ENCODE results near the gene GMEB2.

Gene GMEB2

DNA sequence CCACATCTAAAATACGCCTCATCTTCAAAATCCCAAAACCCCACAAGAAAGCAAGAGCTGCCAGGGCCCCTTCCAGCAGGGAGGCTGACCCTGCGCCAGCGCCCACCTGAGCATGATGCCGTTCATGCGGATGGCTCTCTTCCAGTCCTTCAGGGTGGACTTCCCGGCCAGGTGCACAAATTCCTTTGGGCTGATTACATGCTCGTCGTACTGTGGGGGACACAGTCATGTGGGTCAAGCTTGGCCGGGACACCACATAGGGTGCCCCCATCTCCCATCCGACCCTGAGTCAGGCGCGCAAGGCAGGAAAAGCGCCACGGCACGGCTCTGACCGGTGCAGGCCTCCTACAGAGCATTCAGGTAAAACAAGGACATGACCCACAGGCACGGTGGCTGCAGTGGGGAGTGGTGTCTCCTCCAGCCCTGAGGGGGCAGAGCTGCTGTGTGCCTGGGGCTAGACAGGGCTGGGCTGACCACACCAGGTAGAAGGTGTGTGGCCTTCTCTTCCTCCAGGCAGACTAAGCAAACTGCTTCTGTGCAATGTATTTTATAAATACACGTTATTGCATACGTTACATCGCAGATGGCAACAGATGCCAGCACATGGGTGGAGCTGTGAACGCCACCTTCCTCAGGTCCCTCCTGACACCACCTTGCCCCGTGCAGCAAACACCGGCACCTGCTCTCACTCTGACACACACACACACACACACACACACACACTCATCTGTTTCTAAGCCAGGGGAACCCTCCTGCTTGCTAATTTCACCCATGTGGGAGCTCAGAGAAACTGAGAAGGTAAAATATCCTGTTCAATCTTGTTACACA, 29.0 kb downstream of the GMEB2 start:
- Histone ChIP-seq H3K27me3 (ENCODE audit: control insufficient read depth in 1 of 2, insufficient read depth in 1 of 2, low read length in 2 of 2) (no peaks in the 10 kb centered on the region), H2BK120ac (ENCODE audit: low read depth, low read length) (no peak overlapping the region), H3K18ac (ENCODE audit: low read depth in 1 of 2, low read length in 2 of 2) (no peak overlapping the region), H3K9me3 (ENCODE audit: control insufficient read depth, low read length) (no peaks in the 10 kb centered on the region), H3K79me1 (replicated peaks; ENCODE audit: low read length, poor library complexity, severe bottlenecking) (peaks cover 22% of the 10 kb centered on the region), H3K4ac (ENCODE audit: low read depth in 1 of 2, low read length in 2 of 2) (no peak overlapping the region), H3K14ac (ENCODE audit: low read length in 2 of 2) (no peak overlapping the region), H3K36me3 (ENCODE audit: control insufficient read depth in 1 of 2, insufficient read depth in 2 of 2, low read depth in 1 of 2, low read length in 2 of 2) (peaks cover 54 to 86% of the 10 kb centered on the region in 2 experiments), H3K4me1 (ENCODE audit: control insufficient read depth, insufficient read depth, low read depth, low read length) (peaks cover 6% of the 10 kb centered on the region), H2AK5ac (ENCODE audit: low read length, severe bottlenecking) (no peak overlapping the region), H3K4me3 (ENCODE audit: insufficient read depth in 1 of 2, low read depth in 1 of 2, low read length in 2 of 2) (no peak overlapping the region), H2AFZ (ENCODE audit: low read depth, low read length) (no peak overlapping the region), H3K27ac (ENCODE audit: low read length, poor library complexity, severe bottlenecking) (no peak overlapping the region), H3K23ac (ENCODE audit: low read length in 2 of 2) (no peak overlapping the region), H3K9ac (ENCODE audit: low read length) (no peak overlapping the region), H4K91ac (ENCODE audit: low read length) (no peak overlapping the region), H2BK12ac (ENCODE audit: low read length in 2 of 2) (no peak overlapping the region), H3K4me2 (ENCODE audit: low read length, poor library complexity, severe bottlenecking) (no peak overlapping the region), H2BK15ac (ENCODE audit: low read depth, poor library complexity, severe bottlenecking) (no peak overlapping the region), H2BK5ac (ENCODE audit: low read depth, low read length, poor library complexity, severe bottlenecking) (no peak overlapping the region), H4K8ac (ENCODE audit: low read length) (no peak overlapping the region)
- DNase-seq = no peak
- WGBS = 87% methylated on average over 23 of the region's 23 CpGs

DNA sequence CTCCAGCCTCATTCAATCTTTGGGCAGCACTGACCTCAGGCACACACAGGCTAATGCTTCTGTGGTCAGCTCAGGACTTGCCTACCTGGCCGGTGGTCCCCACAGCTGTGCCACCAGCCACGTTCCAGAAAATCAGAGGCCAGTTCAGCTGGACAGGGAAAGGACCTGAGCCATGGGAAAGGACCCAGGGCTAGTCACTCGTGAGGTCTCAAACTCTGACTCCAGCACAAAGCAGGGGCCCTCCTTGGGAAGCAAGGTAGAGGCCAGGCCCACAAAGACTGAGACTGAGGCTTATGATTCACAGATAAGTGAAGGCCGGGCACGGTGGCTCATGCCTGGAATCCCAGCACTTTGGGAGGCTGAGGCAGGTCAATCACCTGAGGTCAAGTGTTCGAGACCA, 30.5 kb downstream of the GMEB2 start:
- H3K23ac ChIP-seq (ENCODE audit: low read length in 2 of 2) = no peak overlapping the region
- H3K9ac ChIP-seq (ENCODE audit: low read length) = no peak overlapping the region
- no peak overlapping the region for H2BK12ac ChIP-seq (ENCODE audit: low read length in 2 of 2)
- H2BK5ac ChIP-seq (ENCODE audit: low read depth, low read length, poor library complexity, severe bottlenecking) = no peak overlapping the region
- H3K79me1 ChIP-seq (replicated peaks; ENCODE audit: low read length, poor library complexity, severe bottlenecking) = peaks cover 15% of the 10 kb centered on the region
- no peak overlapping the region for H2BK120ac ChIP-seq (ENCODE audit: low read depth, low read length)
- WGBS = 85% methylated on average over 6 of the region's 6 CpGs
- peaks cover 52 to 86% of the 10 kb centered on the region in 2 experiments for H3K36me3 ChIP-seq (ENCODE audit: control insufficient read depth in 1 of 2, insufficient read depth in 2 of 2, low read depth in 1 of 2, low read length in 2 of 2)
- H2BK15ac ChIP-seq (ENCODE audit: low read depth, poor library complexity, severe bottlenecking) = no peak overlapping the region
- H3K4me3 ChIP-seq (ENCODE audit: insufficient read depth in 1 of 2, low read depth in 1 of 2, low read length in 2 of 2) = no peak overlapping the region
- no peaks in the 10 kb centered on the region for H3K9me3 ChIP-seq (ENCODE audit: control insufficient read depth, low read length)
- H3K4me2 ChIP-seq (ENCODE audit: low read length, poor library complexity, severe bottlenecking) = no peak overlapping the region
- H3K18ac ChIP-seq (ENCODE audit: low read depth in 1 of 2, low read length in 2 of 2) = no peak overlapping the region
- no peak overlapping the region for H2AK5ac ChIP-seq (ENCODE audit: low read length, severe bottlenecking)
- H3K27ac ChIP-seq (ENCODE audit: low read length, poor library complexity, severe bottlenecking) = no peak overlapping the region
- DNase-seq = no peak
- no peak overlapping the region for H2AFZ ChIP-seq (ENCODE audit: low read depth, low read length)
- H3K14ac ChIP-seq (ENCODE audit: low read length in 2 of 2) = no peak overlapping the region
- H3K4me1 ChIP-seq (ENCODE audit: control insufficient read depth, insufficient read depth, low read depth, low read length) = peaks cover 4% of the 10 kb centered on the region
- no peak overlapping the region for H4K8ac ChIP-seq (ENCODE audit: low read length)
- no peak overlapping the region for H3K4ac ChIP-seq (ENCODE audit: low read depth in 1 of 2, low read length in 2 of 2)
- no peak overlapping the region for H4K91ac ChIP-seq (ENCODE audit: low read length)
- H3K27me3 ChIP-seq (ENCODE audit: control insufficient read depth in 1 of 2, insufficient read depth in 1 of 2, low read length in 2 of 2) = no peaks in the 10 kb centered on the region

DNA sequence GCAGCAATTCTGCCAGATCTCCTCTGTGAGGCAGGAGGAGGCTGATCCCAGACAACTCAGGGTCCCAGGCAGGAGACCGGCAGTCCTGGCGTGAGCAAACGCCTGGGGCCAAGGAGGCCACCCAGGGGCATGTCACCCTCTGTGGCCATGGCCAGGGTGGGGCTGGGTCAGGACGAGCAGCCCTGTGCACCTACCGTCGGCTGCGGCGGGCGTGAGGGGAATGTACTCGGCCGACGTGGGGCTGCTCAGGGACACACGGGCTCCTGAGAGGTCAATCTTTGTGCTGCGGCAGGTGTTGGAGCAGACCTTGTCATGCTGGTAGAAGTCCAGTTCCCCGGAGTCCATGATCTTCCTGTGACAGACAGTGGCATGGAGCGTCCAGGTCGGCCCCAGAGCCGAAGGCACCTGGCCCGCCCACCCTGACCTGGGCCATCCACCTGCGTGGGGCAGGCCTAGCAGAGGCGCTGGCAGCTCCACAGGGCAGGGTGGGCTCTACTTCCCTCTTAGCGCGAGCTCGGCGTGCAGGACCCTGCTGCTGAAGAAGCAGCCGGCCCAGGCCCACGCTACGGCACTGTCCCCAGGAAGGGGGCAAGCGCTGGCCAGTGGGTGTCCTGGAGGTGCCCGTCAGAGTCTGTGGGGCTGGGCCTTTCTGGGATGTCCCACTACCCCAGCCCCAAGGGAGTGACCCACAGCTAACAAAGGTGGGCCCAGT, 31.3 kb downstream of the GMEB2 start:
- H3K23ac ChIP-seq (ENCODE audit: low read length in 2 of 2) = no peak overlapping the region
- no peak overlapping the region for H3K4me2 ChIP-seq (ENCODE audit: low read length, poor library complexity, severe bottlenecking)
- H3K4ac ChIP-seq (ENCODE audit: low read depth in 1 of 2, low read length in 2 of 2) = no peak overlapping the region
- peaks cover 4% of the 10 kb centered on the region for H3K4me1 ChIP-seq (ENCODE audit: control insufficient read depth, insufficient read depth, low read depth, low read length)
- no peak overlapping the region for H3K4me3 ChIP-seq (ENCODE audit: insufficient read depth in 1 of 2, low read depth in 1 of 2, low read length in 2 of 2)
- no peak overlapping the region for H4K8ac ChIP-seq (ENCODE audit: low read length)
- peaks cover 52 to 87% of the 10 kb centered on the region in 2 experiments for H3K36me3 ChIP-seq (ENCODE audit: control insufficient read depth in 1 of 2, insufficient read depth in 2 of 2, low read depth in 1 of 2, low read length in 2 of 2)
- no peaks in the 10 kb centered on the region for H3K9me3 ChIP-seq (ENCODE audit: control insufficient read depth, low read length)
- no peak for DNase-seq
- no peak overlapping the region for H2BK12ac ChIP-seq (ENCODE audit: low read length in 2 of 2)
- H4K91ac ChIP-seq (ENCODE audit: low read length) = no peak overlapping the region
- peaks cover 14% of the 10 kb centered on the region for H3K79me1 ChIP-seq (replicated peaks; ENCODE audit: low read length, poor library complexity, severe bottlenecking)
- H3K18ac ChIP-seq (ENCODE audit: low read depth in 1 of 2, low read length in 2 of 2) = no peak overlapping the region
- no peak overlapping the region for H2BK5ac ChIP-seq (ENCODE audit: low read depth, low read length, poor library complexity, severe bottlenecking)
- no peak overlapping the region for H2AK5ac ChIP-seq (ENCODE audit: low read length, severe bottlenecking)
- no peak overlapping the region for H3K27ac ChIP-seq (ENCODE audit: low read length, poor library complexity, severe bottlenecking)
- WGBS = 92% methylated on average over 30 of the region's 30 CpGs
- H3K9ac ChIP-seq (ENCODE audit: low read length) = no peak overlapping the region
- no peak overlapping the region for H2AFZ ChIP-seq (ENCODE audit: low read depth, low read length)
- no peaks in the 10 kb centered on the region for H3K27me3 ChIP-seq (ENCODE audit: control insufficient read depth in 1 of 2, insufficient read depth in 1 of 2, low read length in 2 of 2)
- H3K14ac ChIP-seq (ENCODE audit: low read length in 2 of 2) = no peak overlapping the region
- no peak overlapping the region for H2BK15ac ChIP-seq (ENCODE audit: low read depth, poor library complexity, severe bottlenecking)
- no peak overlapping the region for H2BK120ac ChIP-seq (ENCODE audit: low read depth, low read length)

DNA sequence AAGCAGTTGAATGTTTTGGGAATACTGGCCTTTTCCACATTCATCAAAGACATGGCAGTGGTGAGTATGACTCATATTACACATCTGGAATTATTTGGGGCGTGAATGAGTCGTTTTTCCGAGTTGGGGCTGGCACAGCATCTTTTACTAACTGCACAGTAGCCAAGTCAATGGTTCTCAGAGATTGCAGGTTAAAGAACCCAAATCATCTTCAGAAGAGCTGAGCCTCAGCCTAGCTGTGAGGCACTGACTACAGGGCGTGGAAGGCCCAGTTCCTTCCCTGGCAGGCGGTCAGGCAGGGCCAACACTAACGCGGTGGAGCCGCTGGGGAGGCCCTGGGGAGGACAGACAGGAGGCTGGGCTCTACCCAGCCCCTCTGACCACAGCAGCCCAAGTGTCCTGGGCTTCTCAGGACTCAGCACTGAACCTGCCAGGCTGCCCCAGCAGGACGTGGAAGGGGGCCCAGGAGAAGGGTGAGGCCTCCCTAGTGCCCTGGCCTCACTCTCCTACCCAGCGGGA, 32.8 kb downstream of the GMEB2 start:
- Histone ChIP-seq H3K14ac (ENCODE audit: low read length in 2 of 2) (no peak overlapping the region), H3K79me1 (replicated peaks; ENCODE audit: low read length, poor library complexity, severe bottlenecking) (peaks cover 8% of the 10 kb centered on the region), H2BK12ac (ENCODE audit: low read length in 2 of 2) (no peak overlapping the region), H3K27me3 (ENCODE audit: control insufficient read depth in 1 of 2, insufficient read depth in 1 of 2, low read length in 2 of 2) (no peaks in the 10 kb centered on the region), H2AK5ac (ENCODE audit: low read length, severe bottlenecking) (no peak overlapping the region), H4K8ac (ENCODE audit: low read length) (no peak overlapping the region), H2BK120ac (ENCODE audit: low read depth, low read length) (no peak overlapping the region), H3K4ac (ENCODE audit: low read depth in 1 of 2, low read length in 2 of 2) (no peak overlapping the region), H3K9me3 (ENCODE audit: control insufficient read depth, low read length) (no peaks in the 10 kb centered on the region), H4K91ac (ENCODE audit: low read length) (no peak overlapping the region), H3K36me3 (ENCODE audit: control insufficient read depth in 1 of 2, insufficient read depth in 2 of 2, low read depth in 1 of 2, low read length in 2 of 2) (peaks cover 51 to 89% of the 10 kb centered on the region in 2 experiments), H3K27ac (ENCODE audit: low read length, poor library complexity, severe bottlenecking) (no peak overlapping the region), H3K4me2 (ENCODE audit: low read length, poor library complexity, severe bottlenecking) (no peak overlapping the region), H2AFZ (ENCODE audit: low read depth, low read length) (no peak overlapping the region), H2BK5ac (ENCODE audit: low read depth, low read length, poor library complexity, severe bottlenecking) (no peak overlapping the region), H3K9ac (ENCODE audit: low read length) (peak overlapping the region; percentile 46), H3K4me1 (ENCODE audit: control insufficient read depth, insufficient read depth, low read depth, low read length) (peaks cover 4% of the 10 kb centered on the region), H2BK15ac (ENCODE audit: low read depth, poor library complexity, severe bottlenecking) (no peak overlapping the region), H3K18ac (ENCODE audit: low read depth in 1 of 2, low read length in 2 of 2) (no peak overlapping the region), H3K23ac (ENCODE audit: low read length in 2 of 2) (no peak overlapping the region), H3K4me3 (ENCODE audit: insufficient read depth in 1 of 2, low read depth in 1 of 2, low read length in 2 of 2) (no peak overlapping the region)
- peak; percentile 27 for DNase-seq
- WGBS = 80% methylated on average over 10 of the region's 10 CpGs
